CD4-positive, alpha-beta T cell treated with Interleukin-21 for 1 hour (primary cell): ENCODE results near the gene NOL4L.
"Not testable (repeated sequence)": the region's sequence is repeated elsewhere in the genome, so short reads cannot be mapped to it uniquely, and the experiment has no call there.

Source experiments
- DNase-seq: peaks from one replicate; pipeline ENCODE4 v3.0.0-alpha.2; 2020

Gene NOL4L

GRCh38 chr20:32466739-32467505, 118.2 kb downstream of the NOL4L start:
- DNase-seq = no peak

GRCh38 chr20:32465901-32466675, 119.0 kb downstream of the NOL4L start:
- not testable (repeated sequence) for DNase-seq

GRCh38 chr20:32465092-32465900, 119.8 kb downstream of the NOL4L start:
- DNase-seq = no peak

GRCh38 chr20:32464401-32465091, 120.6 kb downstream of the NOL4L start:
- no peak for DNase-seq

GRCh38 chr20:32463642-32464400, 121.3 kb downstream of the NOL4L start:
- DNase-seq = no peak

- no peak for DNase-seq
Measured at GRCh38 chr20:32462900-32463641, 122.1 kb downstream of the NOL4L start.

GRCh38 chr20:32461836-32462600, 123.1 kb downstream of the NOL4L start:
- no peak for DNase-seq

GRCh38 chr20:32460683-32461320, 124.3 kb downstream of the NOL4L start:
- no peak for DNase-seq

GRCh38 chr20:32460231-32460630, 124.9 kb downstream of the NOL4L start:
- no peak for DNase-seq

- DNase-seq = no peak
Measured at GRCh38 chr20:32458837-32459220, 126.3 kb downstream of the NOL4L start.

- DNase-seq = no peak
Measured at GRCh38 chr20:32458061-32458836, 126.9 kb downstream of the NOL4L start.

GRCh38 chr20:32457479-32457986, 127.6 kb downstream of the NOL4L start:
- DNase-seq = no peak

- no peak for DNase-seq
Measured at GRCh38 chr20:32456869-32457478, 128.2 kb downstream of the NOL4L start.

GRCh38 chr20:32455901-32456701, 129.0 kb downstream of the NOL4L start:
- DNase-seq = no peak

GRCh38 chr20:32455171-32455900, 129.8 kb downstream of the NOL4L start:
- no peak for DNase-seq
